Measurements from ENCODE around the gene ELL.
A peak's percentile ranks its signal among the peaks of the same experiment; 100 is the strongest.

Gene ELL

GRCh38 chr19:18501351-18501750 is 20.5 kb downstream of the ELL start:
- Histone ChIP-seq H3K36me3 (ENCODE audit: control insufficient read depth, insufficient read depth, low read length) (no peaks in the 10 kb centered on the region), H3K4me3 (ENCODE audit: low read length) (no peak overlapping the region), H3K9ac (ENCODE audit: low read length) (no peak overlapping the region), H3K27me3 (ENCODE audit: control insufficient read depth, insufficient read depth, low read length) (no peaks in the 10 kb centered on the region), H3K9me3 (ENCODE audit: control insufficient read depth, low read length) (no peaks in the 10 kb centered on the region), H3K4me1 (ENCODE audit: control insufficient read depth, insufficient read depth, low read length) (peaks cover 54% of the 10 kb centered on the region)

GRCh38 chr19:18500799-18501198 is 21.1 kb downstream of the ELL start:
- Histone ChIP-seq H3K36me3 (ENCODE audit: control insufficient read depth, insufficient read depth, low read length) (no peaks in the 10 kb centered on the region), H3K4me3 (ENCODE audit: low read length) (no peak overlapping the region), H3K27me3 (ENCODE audit: control insufficient read depth, insufficient read depth, low read length) (no peaks in the 10 kb centered on the region), H3K9me3 (ENCODE audit: control insufficient read depth, low read length) (no peaks in the 10 kb centered on the region), H3K4me1 (ENCODE audit: control insufficient read depth, insufficient read depth, low read length) (peaks cover 54% of the 10 kb centered on the region), H3K9ac (ENCODE audit: low read length) (no peak overlapping the region)

- H3K36me3 ChIP-seq (ENCODE audit: control insufficient read depth, insufficient read depth, low read length), result no peaks in the 10 kb centered on the region
- no peak overlapping the region for H3K9ac ChIP-seq (ENCODE audit: low read length)
- no peaks in the 10 kb centered on the region for H3K9me3 ChIP-seq (ENCODE audit: control insufficient read depth, low read length)
- peaks cover 54% of the 10 kb centered on the region for H3K4me1 ChIP-seq (ENCODE audit: control insufficient read depth, insufficient read depth, low read length)
- no peaks in the 10 kb centered on the region for H3K27me3 ChIP-seq (ENCODE audit: control insufficient read depth, insufficient read depth, low read length)
- H3K4me3 ChIP-seq (ENCODE audit: low read length), result no peak overlapping the region
These were observed 21.5 kb downstream of the ELL start for GRCh38 chr19:18500376-18500775.

- no peaks in the 10 kb centered on the region for H3K36me3 ChIP-seq (ENCODE audit: control insufficient read depth, insufficient read depth, low read length)
- no peak overlapping the region for H3K4me3 ChIP-seq (ENCODE audit: low read length)
- H3K9me3 ChIP-seq (ENCODE audit: control insufficient read depth, low read length), result no peaks in the 10 kb centered on the region
- no peak overlapping the region for H3K9ac ChIP-seq (ENCODE audit: low read length)
- H3K4me1 ChIP-seq (ENCODE audit: control insufficient read depth, insufficient read depth, low read length), result peaks cover 52% of the 10 kb centered on the region
- no peaks in the 10 kb centered on the region for H3K27me3 ChIP-seq (ENCODE audit: control insufficient read depth, insufficient read depth, low read length)
These were observed 22.7 kb downstream of the ELL start for GRCh38 chr19:18499055-18499775.

- Histone ChIP-seq H3K9ac (ENCODE audit: low read length) (no peak overlapping the region), H3K9me3 (ENCODE audit: control insufficient read depth, low read length) (no peaks in the 10 kb centered on the region), H3K4me3 (ENCODE audit: low read length) (no peak overlapping the region), H3K36me3 (ENCODE audit: control insufficient read depth, insufficient read depth, low read length) (no peaks in the 10 kb centered on the region), H3K4me1 (ENCODE audit: control insufficient read depth, insufficient read depth, low read length) (peaks cover 45% of the 10 kb centered on the region), H3K27me3 (ENCODE audit: control insufficient read depth, insufficient read depth, low read length) (no peaks in the 10 kb centered on the region)
These were observed 25.0 kb downstream of the ELL start for GRCh38 chr19:18496980-18497256.

GRCh38 chr19:18496167-18496979 is 25.5 kb downstream of the ELL start:
- H3K9ac ChIP-seq (ENCODE audit: low read length), result peak overlapping the region; percentile 1
- no peaks in the 10 kb centered on the region for H3K9me3 ChIP-seq (ENCODE audit: control insufficient read depth, low read length)
- H3K27me3 ChIP-seq (ENCODE audit: control insufficient read depth, insufficient read depth, low read length), result no peaks in the 10 kb centered on the region
- no peak overlapping the region for H3K4me3 ChIP-seq (ENCODE audit: low read length)
- H3K36me3 ChIP-seq (ENCODE audit: control insufficient read depth, insufficient read depth, low read length), result no peaks in the 10 kb centered on the region
- H3K4me1 ChIP-seq (ENCODE audit: control insufficient read depth, insufficient read depth, low read length), result peaks cover 41% of the 10 kb centered on the region

- Histone ChIP-seq H3K9me3 (ENCODE audit: control insufficient read depth, low read length) (no peaks in the 10 kb centered on the region), H3K4me3 (ENCODE audit: low read length) (no peak overlapping the region), H3K4me1 (ENCODE audit: control insufficient read depth, insufficient read depth, low read length) (peaks cover 41% of the 10 kb centered on the region), H3K36me3 (ENCODE audit: control insufficient read depth, insufficient read depth, low read length) (no peaks in the 10 kb centered on the region), H3K9ac (ENCODE audit: low read length) (peak overlapping the region; percentile 1), H3K27me3 (ENCODE audit: control insufficient read depth, insufficient read depth, low read length) (no peaks in the 10 kb centered on the region)
These were observed 26.5 kb downstream of the ELL start for GRCh38 chr19:18495204-18495911.

GRCh38 chr19:18494267-18494607 is 27.6 kb downstream of the ELL start:
- Histone ChIP-seq H3K4me3 (ENCODE audit: low read length) (no peak overlapping the region), H3K27me3 (ENCODE audit: control insufficient read depth, insufficient read depth, low read length) (no peaks in the 10 kb centered on the region), H3K36me3 (ENCODE audit: control insufficient read depth, insufficient read depth, low read length) (no peaks in the 10 kb centered on the region), H3K4me1 (ENCODE audit: control insufficient read depth, insufficient read depth, low read length) (peaks cover 41% of the 10 kb centered on the region), H3K9ac (ENCODE audit: low read length) (no peak overlapping the region), H3K9me3 (ENCODE audit: control insufficient read depth, low read length) (no peaks in the 10 kb centered on the region)

- H3K9ac ChIP-seq (ENCODE audit: low read length), result peak overlapping the region; percentile 29
- H3K9me3 ChIP-seq (ENCODE audit: control insufficient read depth, low read length), result no peaks in the 10 kb centered on the region
- H3K27me3 ChIP-seq (ENCODE audit: control insufficient read depth, insufficient read depth, low read length), result no peaks in the 10 kb centered on the region
- H3K36me3 ChIP-seq (ENCODE audit: control insufficient read depth, insufficient read depth, low read length), result no peaks in the 10 kb centered on the region
- no peak overlapping the region for H3K4me3 ChIP-seq (ENCODE audit: low read length)
- peaks cover 42% of the 10 kb centered on the region for H3K4me1 ChIP-seq (ENCODE audit: control insufficient read depth, insufficient read depth, low read length)
These were observed 28.2 kb downstream of the ELL start for GRCh38 chr19:18493440-18494266.

GRCh38 chr19:18491995-18492953 is 29.6 kb downstream of the ELL start:
- no peak overlapping the region for H3K4me3 ChIP-seq (ENCODE audit: low read length)
- no peak overlapping the region for H3K9ac ChIP-seq (ENCODE audit: low read length)
- no peaks in the 10 kb centered on the region for H3K9me3 ChIP-seq (ENCODE audit: control insufficient read depth, low read length)
- peaks cover 51% of the 10 kb centered on the region for H3K4me1 ChIP-seq (ENCODE audit: control insufficient read depth, insufficient read depth, low read length)
- no peaks in the 10 kb centered on the region for H3K27me3 ChIP-seq (ENCODE audit: control insufficient read depth, insufficient read depth, low read length)
- no peaks in the 10 kb centered on the region for H3K36me3 ChIP-seq (ENCODE audit: control insufficient read depth, insufficient read depth, low read length)

GRCh38 chr19:18490728-18491127 is 31.1 kb downstream of the ELL start:
- Histone ChIP-seq H3K4me3 (ENCODE audit: low read length) (no peak overlapping the region), H3K27me3 (ENCODE audit: control insufficient read depth, insufficient read depth, low read length) (no peaks in the 10 kb centered on the region), H3K4me1 (ENCODE audit: control insufficient read depth, insufficient read depth, low read length) (peaks cover 46% of the 10 kb centered on the region), H3K36me3 (ENCODE audit: control insufficient read depth, insufficient read depth, low read length) (no peaks in the 10 kb centered on the region), H3K9ac (ENCODE audit: low read length) (no peak overlapping the region), H3K9me3 (ENCODE audit: control insufficient read depth, low read length) (no peaks in the 10 kb centered on the region)
